MCF 10A (cell line): Measurements from ENCODE around the gene APEH. TPM values are rescaled to one million over a fixed set of nuclear protein-coding genes. Genes with fewer than 3 reads are reported as not detected.
A peak's percentile ranks its signal among the peaks of the same experiment; 100 is the strongest.
"Not testable (repeated sequence)": the region's sequence is repeated elsewhere in the genome, so short reads cannot be mapped to it uniquely, and the experiment has no call there.

Experiments
- BruUV-seq: library from RNA; stranded (reverse); fragments of 400-500 nt; replicated peaks from 2 replicates; lab custom pipeline; 2021; lab: Mats Ljungman, UMichigan
- CTCF ChIA-PET: fragments of 300-600 bp; sonication (Branson Sonifier 250); formaldehyde crosslinking; extraction: SDS; loops from one replicate; lab custom pipeline; 2021; ENCODE audit warnings: antibody characterized with exemption, inconsistent platforms; lab: Yijun Ruan, JAX
- POLR2A ChIA-PET: fragments of 300-600, 350-650 bp; sonication (Branson Sonifier 250); formaldehyde crosslinking; extraction: SDS; loops from one replicate; lab custom pipeline; 2020; ENCODE audit warnings: antibody characterized with exemption, inconsistent platforms; lab: Yijun Ruan, JAX
- DNase-seq: peaks from one replicate; pipeline ENCODE4 v3.0.0-alpha.2; 2018; ENCODE audit not compliant: unreplicated experiment
- H3K27ac Mint-ChIP-seq: one replicate; pipeline ENCODE4 v1.8.0; 2022; ENCODE audit warnings: mild to moderate bottlenecking, low read depth, mixed read lengths; ENCODE audit not compliant: unreplicated experiment
- H3K27me3 Mint-ChIP-seq: one replicate; pipeline ENCODE4 v1.8.0; 2022; ENCODE audit warnings: mixed read lengths; ENCODE audit not compliant: insufficient read depth, unreplicated experiment
- H3K36me3 Mint-ChIP-seq: one replicate; pipeline ENCODE4 v1.8.0; 2022; ENCODE audit warnings: mild to moderate bottlenecking, moderate library complexity, mixed read lengths; ENCODE audit not compliant: insufficient read depth, unreplicated experiment
- H3K4me1 Mint-ChIP-seq: one replicate; pipeline ENCODE4 v1.8.0; 2022; ENCODE audit warnings: mixed read lengths; ENCODE audit not compliant: insufficient read depth, unreplicated experiment
- H3K4me3 Mint-ChIP-seq: one replicate; pipeline ENCODE4 v1.8.0; 2022; ENCODE audit warnings: mild to moderate bottlenecking, moderate library complexity, mixed read lengths; ENCODE audit not compliant: unreplicated experiment
- H3K9me3 Mint-ChIP-seq: one replicate; pipeline ENCODE4 v1.8.0; 2022; ENCODE audit warnings: mixed read lengths; ENCODE audit not compliant: unreplicated experiment
- CTCF ChIP-seq: fragments of 200-600 bp; IDR thresholded peaks from one replicate; pipeline ENCODE4 v1.8.0; 2022; ENCODE audit warnings: antibody characterized with exemption, mild to moderate bottlenecking; ENCODE audit not compliant: unreplicated experiment
- intact Hi-C: fragments of 100-400 bp; cut with micrococcal nuclease; formaldehyde crosslinking; loops from 2 replicates; pipeline ENCODE4 v1.14.1; 2022
- total RNA-seq: library from RNA; stranded (reverse); gene quantifications from 2 replicates; pipeline ENCODE4 v1.2.3, GENCODE V29; 2022

Gene APEH
- total RNA-seq, 1 experiment from 2014 or later: 127 TPM

GRCh38 chr3:49690856-49691255, 16.7 kb downstream of the APEH start:
- H3K27me3 Mint-ChIP-seq, DNase-seq, H3K9me3 Mint-ChIP-seq, BruUV-seq, H3K27ac Mint-ChIP-seq, intact Hi-C loops: not testable (repeated sequence)
- peaks cover 16% of the 10 kb centered on the region for H3K4me1 Mint-ChIP-seq
- ChIA-PET CTCF (interaction anchor here (0.6 to 0.7 kb wide), 2 partner anchors 10 to 146 kb away, joined by 3 to 4 read pairs; no protein-coding TSS in a partner anchor), POLR2A (interaction anchor here (0.8 kb wide), 1 partner anchor 11 kb away, joined by 3 read pairs; no protein-coding TSS in a partner anchor)
- H3K4me3 Mint-ChIP-seq: peak overlapping the region; percentile 85
- peaks cover 15% of the 10 kb centered on the region for H3K36me3 Mint-ChIP-seq

- intact Hi-C loops, H3K4me3 Mint-ChIP-seq, BruUV-seq, H3K27me3 Mint-ChIP-seq, DNase-seq, H3K9me3 Mint-ChIP-seq, H3K27ac Mint-ChIP-seq: not testable (repeated sequence)
- POLR2A ChIA-PET: interaction anchor here (0.8 kb wide), 1 partner anchor 11 kb away, joined by 3 read pairs; no protein-coding TSS in a partner anchor
- Mint-ChIP-seq H3K4me1 (peaks cover 16% of the 10 kb centered on the region), H3K36me3 (peaks cover 18% of the 10 kb centered on the region)
- CTCF ChIA-PET: interaction anchor here (0.6 to 0.7 kb wide), 2 partner anchors 9 to 146 kb away, joined by 3 to 4 read pairs; no protein-coding TSS in a partner anchor
Observed at GRCh38 chr3:49691481-49691880, 17.3 kb downstream of the APEH start.

- H3K27me3 Mint-ChIP-seq, H3K4me3 Mint-ChIP-seq, H3K27ac Mint-ChIP-seq, intact Hi-C loops, H3K9me3 Mint-ChIP-seq, BruUV-seq, POLR2A ChIA-PET, DNase-seq: not testable (repeated sequence)
- Mint-ChIP-seq H3K4me1 (peaks cover 11% of the 10 kb centered on the region), H3K36me3 (peaks cover 16% of the 10 kb centered on the region)
- CTCF ChIA-PET: interaction anchor here (0.6 kb wide), 1 partner anchor 269 kb away, joined by 4 read pairs; no protein-coding TSS in a partner anchor
Observed at GRCh38 chr3:49694409-49695070, 20.4 kb downstream of the APEH start.

GRCh38 chr3:49695350-49696015, 21.3 kb downstream of the APEH start:
- H3K27ac Mint-ChIP-seq, H3K4me3 Mint-ChIP-seq, BruUV-seq, POLR2A ChIA-PET, DNase-seq, H3K27me3 Mint-ChIP-seq, intact Hi-C loops, H3K9me3 Mint-ChIP-seq, H3K4me1 Mint-ChIP-seq: not testable (repeated sequence)
- CTCF ChIA-PET: interaction anchor here (0.6 kb wide), 1 partner anchor 269 kb away, joined by 4 read pairs; no protein-coding TSS in a partner anchor
- H3K36me3 Mint-ChIP-seq: peaks cover 14% of the 10 kb centered on the region

- Mint-ChIP-seq H3K4me1 (no peaks in the 10 kb centered on the region), H3K27ac (no peak overlapping the region), H3K36me3 (peaks cover 7% of the 10 kb centered on the region), H3K4me3 (no peak overlapping the region), H3K9me3 (no peaks in the 10 kb centered on the region), H3K27me3 (no peaks in the 10 kb centered on the region)
- BruUV-seq: no TSS peak
- ChIA-PET CTCF (interaction anchor here (0.8 to 1.7 kb wide), 3 partner anchors 108 to 266 kb away, joined by 3 to 4 read pairs (median 3); no protein-coding TSS in a partner anchor), POLR2A (no interaction called here)
- TF ChIP-seq CTCF: no peak
- intact Hi-C loops: no loop called here
- DNase-seq: no peak
Observed at GRCh38 chr3:49699281-49699979, 25.3 kb downstream of the APEH start.
